ENCODE measurements around the gene CYP2C19.
"Not testable (repeated sequence)": the region's sequence is repeated elsewhere in the genome, so short reads cannot be mapped to it uniquely, and the experiment has no call there.

The CYP2C19 gene

DNA sequence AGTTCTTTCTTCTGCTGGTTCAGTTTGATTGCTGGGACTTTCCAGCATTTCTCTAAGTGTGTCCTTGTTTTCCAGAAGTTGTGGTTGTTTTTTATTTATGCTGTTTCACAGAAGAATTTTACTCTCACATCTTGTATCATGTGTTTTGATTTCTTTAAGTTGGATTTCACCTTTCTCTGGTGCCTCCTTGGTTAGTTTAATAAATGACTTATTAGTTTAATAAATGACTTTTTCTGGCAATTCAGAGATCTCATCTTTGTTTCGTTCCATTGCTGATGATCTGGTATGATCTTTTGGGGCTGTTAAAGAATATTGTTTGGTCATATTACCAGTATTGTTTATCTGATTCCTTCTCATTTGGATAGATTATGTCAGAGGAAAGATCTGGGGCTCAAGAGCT is 116.2 kb downstream of the CYP2C19 start:
- no peak overlapping the region for H3K4me3 ChIP-seq (ENCODE audit: low read depth, low read length)

- no peak overlapping the region for H3K4me3 ChIP-seq (ENCODE audit: low read depth, low read length)
Observed at GRCh38 chr10:94879214-94879613, 116.7 kb downstream of the CYP2C19 start.

DNA sequence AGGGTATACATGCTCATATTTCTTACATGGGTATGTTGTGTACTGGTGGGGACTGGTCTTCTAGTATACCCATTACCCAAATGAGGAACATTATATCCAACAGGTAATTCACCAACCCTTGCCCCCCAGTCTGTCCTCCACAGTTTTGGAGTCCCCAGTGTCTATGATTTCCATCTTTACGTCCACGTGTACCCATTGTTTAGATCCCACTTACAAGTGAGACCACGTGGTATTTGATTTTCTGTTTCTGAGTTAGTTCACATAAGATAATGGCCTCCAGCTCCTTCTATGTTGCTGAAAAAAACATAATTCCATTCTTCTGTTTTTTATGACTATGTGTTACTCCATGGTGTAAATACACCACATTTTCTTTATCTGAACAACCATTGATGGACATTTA is 126.6 kb downstream of the CYP2C19 start:
- no peak overlapping the region for H3K4me3 ChIP-seq (ENCODE audit: low read depth, low read length)

- H3K4me3 ChIP-seq (ENCODE audit: low read depth, low read length), result no peak overlapping the region
Observed at GRCh38 chr10:94890264-94891022, 128.0 kb downstream of the CYP2C19 start.

GRCh38 chr10:94898414-94898813 is 135.9 kb downstream of the CYP2C19 start:
- not testable (repeated sequence) for H3K4me3 ChIP-seq (ENCODE audit: low read depth, low read length)

DNA sequence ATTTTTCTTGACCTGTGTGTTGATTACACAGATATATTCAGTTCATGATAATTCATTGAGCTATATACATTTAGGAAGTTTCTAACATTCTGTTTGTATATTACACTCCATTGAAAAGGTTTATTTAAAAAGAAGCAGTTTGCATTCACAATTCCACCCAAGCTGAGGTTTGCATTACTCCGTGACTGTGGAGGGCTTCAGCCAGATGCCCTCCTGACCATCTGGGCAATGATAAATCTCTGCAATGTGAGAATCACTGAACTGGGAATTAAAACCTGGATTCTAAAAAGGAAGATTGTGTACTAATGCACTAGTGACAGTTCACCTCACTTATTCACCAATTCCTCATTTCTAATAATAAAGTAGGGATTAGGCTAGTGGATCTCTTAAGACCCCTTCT is 139.6 kb downstream of the CYP2C19 start:
- no peak overlapping the region for H3K4me3 ChIP-seq (ENCODE audit: low read depth, low read length)

DNA sequence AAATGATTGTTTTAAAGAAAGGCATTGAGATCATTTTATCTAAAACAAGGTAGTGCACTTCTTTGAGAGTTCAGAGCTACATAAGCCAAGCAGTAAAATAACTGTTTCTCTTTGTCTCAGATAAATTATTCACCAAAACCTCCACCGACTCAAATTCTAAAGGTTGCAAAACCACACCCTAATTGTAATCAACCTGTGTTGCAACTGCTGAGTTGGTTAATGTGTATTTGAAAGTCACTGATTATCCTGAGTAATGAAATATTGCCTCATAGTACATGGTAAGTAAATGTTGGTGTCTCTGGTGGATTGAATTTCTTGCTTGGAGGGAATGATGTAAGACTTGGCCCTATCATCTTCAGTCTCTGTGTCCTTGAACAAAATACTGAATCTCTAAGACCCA is 140.1 kb downstream of the CYP2C19 start:
- H3K4me3 ChIP-seq (ENCODE audit: low read depth, low read length), result no peak overlapping the region

Measured in iPS-11a (cell line).